HG02970 (cell line): ENCODE data around the gene UPK1B.
"Not testable (repeated sequence)": the region's sequence is repeated elsewhere in the genome, so short reads cannot be mapped to it uniquely, and the experiment has no call there.

Source experiments
- ATAC-seq: cut with Tn5 transposase; IDR thresholded peaks from one replicate; pipeline ENCODE4 v1.9.1; 2021; ENCODE audit warnings: mild to moderate bottlenecking, moderate library complexity, moderate number of reproducible peaks; ENCODE audit not compliant: unreplicated experiment, low FRiP score

UPK1B gene

DNA sequence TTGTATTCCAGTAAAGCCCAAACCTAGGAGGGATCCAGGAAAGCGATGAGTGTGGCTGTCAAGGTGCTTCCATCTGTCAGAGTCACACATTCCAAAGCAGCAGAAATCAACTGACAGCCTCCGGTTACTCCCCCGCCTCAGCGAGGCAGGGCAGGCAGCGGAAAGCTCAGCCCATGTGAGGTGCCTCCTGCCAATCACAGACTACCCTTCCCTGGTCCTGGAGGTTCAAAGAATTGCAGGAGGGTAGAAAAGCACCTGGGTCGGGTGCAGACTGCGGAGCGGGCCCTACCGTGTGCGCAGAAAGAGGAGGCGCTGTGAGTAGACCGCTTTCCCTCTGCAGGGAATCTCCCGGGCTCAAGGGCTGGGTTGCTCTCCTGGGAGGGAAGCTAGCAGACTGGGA lies at the start of gene UPK1B:
Gene UPK1B (plus strand): TSS at position 274 of the 400 bp plus-strand sequence. CDS start 13,144 bp downstream, outside the sequence.
- ATAC-seq = no peak

GRCh38 chr3:119125342-119125741 lies 48.1 kb upstream of the UPK1B start:
- no peak for ATAC-seq

- ATAC-seq = no peak
These were observed 47.5 kb upstream of the UPK1B start for GRCh38 chr3:119125742-119126504.

GRCh38 chr3:119130291-119130690 lies 43.1 kb upstream of the UPK1B start:
- not testable (repeated sequence) for ATAC-seq

- ATAC-seq = not testable (repeated sequence)
These were observed 41.1 kb upstream of the UPK1B start for GRCh38 chr3:119132291-119132690.

GRCh38 chr3:119139360-119139759 lies 34.0 kb upstream of the UPK1B start:
- ATAC-seq = not testable (repeated sequence)

DNA sequence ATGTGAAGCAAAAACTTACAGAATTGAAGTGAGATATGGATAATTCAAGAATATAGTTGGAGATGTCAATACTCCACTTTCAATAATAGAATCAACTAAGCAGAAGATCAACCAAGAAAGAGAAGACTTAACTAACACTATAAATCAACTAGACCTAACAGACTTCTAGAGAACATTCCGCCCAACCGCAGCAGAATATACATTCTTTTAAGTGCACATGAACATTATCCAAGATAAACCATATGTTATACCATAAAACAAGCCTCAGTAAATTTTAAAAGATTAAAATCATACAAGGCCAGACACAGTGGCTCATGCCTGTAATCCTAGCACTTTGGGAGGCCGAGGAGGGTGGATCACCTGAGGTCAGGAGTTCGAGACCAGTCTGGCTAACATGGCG lies 32.9 kb upstream of the UPK1B start:
- no peak for ATAC-seq

DNA sequence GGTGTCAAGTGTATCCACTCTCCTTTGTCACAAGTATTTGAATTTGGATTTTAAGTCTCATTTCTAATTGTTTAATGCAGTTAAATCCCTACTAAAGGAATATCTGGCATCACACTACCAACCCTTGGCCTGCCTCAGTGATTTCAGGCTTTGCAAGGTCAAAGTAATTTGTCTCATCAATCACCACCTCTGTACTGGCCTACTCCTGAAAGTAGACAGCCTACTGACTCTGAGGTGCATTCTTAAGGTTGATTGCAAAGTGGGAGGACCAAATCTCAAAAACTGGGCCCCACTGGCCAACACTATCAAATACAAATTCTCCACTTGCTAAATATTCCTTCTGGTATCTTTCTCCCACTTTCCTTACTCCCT lies 28.3 kb upstream of the UPK1B start:
- no peak for ATAC-seq

- no peak for ATAC-seq
These were observed 27.8 kb upstream of the UPK1B start, which contains the start of gene TEX55 for GRCh38 chr3:119145500-119146167. TSS of gene TEX55 (plus strand) at chr3:119146165. CDS start at chr3:119146190, 25 bp downstream.

DNA sequence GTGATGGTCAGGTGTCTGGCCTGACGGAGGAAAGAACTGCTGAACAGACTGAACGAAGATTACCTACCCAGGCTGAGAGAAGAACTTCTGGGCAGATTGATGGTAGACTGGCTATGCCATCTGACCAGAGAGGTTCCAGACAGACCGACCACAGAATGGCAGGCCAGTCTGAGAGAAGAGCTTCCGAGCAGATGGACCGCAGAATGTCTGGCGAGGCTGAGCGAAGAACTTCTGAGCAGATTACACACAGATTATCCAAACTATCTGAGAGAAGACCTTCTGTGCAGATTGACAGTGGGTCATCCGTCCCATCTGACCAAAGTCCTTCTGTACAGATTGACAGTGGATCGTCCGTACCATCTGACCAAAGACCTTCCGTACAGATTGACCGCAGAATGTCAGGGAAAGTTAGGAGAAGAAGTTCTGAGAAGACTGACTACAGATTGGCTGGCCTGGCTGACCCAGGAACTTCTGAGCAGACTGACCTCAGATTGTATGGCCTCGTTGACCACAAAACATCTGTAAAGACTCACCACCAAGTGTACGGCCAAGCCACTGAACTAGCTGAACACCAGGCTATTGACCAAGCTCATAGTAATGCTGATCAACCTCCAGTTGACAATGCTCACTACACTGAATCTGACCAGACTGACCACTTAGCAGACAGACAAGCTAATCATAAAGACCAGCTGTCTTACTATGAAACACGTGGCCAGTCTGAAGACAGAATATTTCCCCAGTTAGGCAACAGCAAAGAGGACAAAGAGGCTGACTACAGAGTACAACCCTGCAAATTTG lies 26.6 kb upstream of the UPK1B start:
- ATAC-seq = no peak

GRCh38 chr3:119147494-119147893 lies 25.9 kb upstream of the UPK1B start:
- no peak for ATAC-seq

- no peak for ATAC-seq
These were observed 24.8 kb upstream of the UPK1B start for GRCh38 chr3:119148493-119149180.

GRCh38 chr3:119149484-119149883 lies 23.9 kb upstream of the UPK1B start:
- ATAC-seq = no peak

- ATAC-seq = no peak
These were observed 16.5 kb upstream of the UPK1B start for GRCh38 chr3:119156868-119157267.

- ATAC-seq = no peak
These were observed 15.4 kb upstream of the UPK1B start for GRCh38 chr3:119157971-119158370.

GRCh38 chr3:119160361-119160760 lies 13.0 kb upstream of the UPK1B start:
- ATAC-seq = no peak

DNA sequence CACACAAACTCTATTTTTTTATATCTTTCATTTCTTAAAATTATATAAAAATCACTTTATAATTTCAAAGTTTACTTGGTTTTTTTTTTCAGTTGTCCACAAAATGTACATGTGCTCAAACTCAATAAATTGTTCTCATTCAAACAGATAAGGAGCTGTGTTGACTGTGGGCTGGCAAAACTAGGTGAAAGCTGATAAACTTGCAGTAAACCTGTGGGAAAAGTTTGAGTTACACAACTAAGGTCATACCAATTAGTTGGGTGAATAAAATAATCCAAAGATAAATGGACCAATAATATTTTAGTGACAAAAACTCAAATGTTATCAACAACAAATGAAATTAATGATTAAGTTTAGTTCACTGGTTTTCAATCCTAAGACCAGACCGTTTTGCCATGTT lies 12.6 kb upstream of the UPK1B start:
- no peak for ATAC-seq

- no peak for ATAC-seq
These were observed 12.2 kb upstream of the UPK1B start for GRCh38 chr3:119161240-119161639.

GRCh38 chr3:119164745-119165144 lies 8.7 kb upstream of the UPK1B start:
- not testable (repeated sequence) for ATAC-seq

DNA sequence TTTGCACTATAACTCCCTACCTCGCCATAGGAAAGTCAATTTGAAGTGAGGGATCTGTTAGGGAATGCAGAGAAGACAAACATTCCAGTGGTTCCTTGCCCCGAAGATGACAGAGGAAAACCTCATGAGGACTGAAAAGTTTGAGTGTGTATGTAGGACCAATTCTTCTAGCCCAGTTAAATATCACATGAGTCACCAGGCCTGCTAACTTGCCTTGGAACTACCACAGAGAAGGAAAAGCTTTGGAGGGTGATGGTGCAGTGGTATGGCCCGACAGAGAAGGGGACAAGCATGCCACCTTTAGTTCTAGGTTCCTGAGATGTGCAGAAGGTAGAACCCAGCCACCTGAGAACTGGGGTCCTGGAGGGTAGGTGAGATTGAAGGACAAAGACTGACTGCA lies 2.6 kb upstream of the UPK1B start:
- no peak for ATAC-seq
